ENCODE results near the gene TMEM69.
"Not testable (repeated sequence)": the region's sequence is repeated elsewhere in the genome, so short reads cannot be mapped to it uniquely, and the experiment has no call there.

The TMEM69 gene

GRCh38 chr1:45666836-45667235, 21.1 kb upstream of the TMEM69 start:
- Histone ChIP-seq H3K27ac (ENCODE audit: low read depth, low read length) (no peak overlapping the region), H3K4me1 (ENCODE audit: control insufficient read depth, insufficient read depth, low read length) (peaks cover 4% of the 10 kb centered on the region), H3K9ac (ENCODE audit: low read length) (no peak overlapping the region), H3K4me3 (ENCODE audit: low read length) (no peak overlapping the region), H3K27me3 (ENCODE audit: control insufficient read depth, insufficient read depth, low read length) (no peaks in the 10 kb centered on the region), H3K36me3 (ENCODE audit: control insufficient read depth, insufficient read depth, low read length) (no peaks in the 10 kb centered on the region)

- no peaks in the 10 kb centered on the region for H3K27me3 ChIP-seq (ENCODE audit: control insufficient read depth, insufficient read depth, low read length)
- no peak overlapping the region for H3K4me3 ChIP-seq (ENCODE audit: low read length)
- peaks cover 4% of the 10 kb centered on the region for H3K4me1 ChIP-seq (ENCODE audit: control insufficient read depth, insufficient read depth, low read length)
- no peak overlapping the region for H3K9ac ChIP-seq (ENCODE audit: low read length)
- H3K27ac ChIP-seq (ENCODE audit: low read depth, low read length): no peak overlapping the region
- H3K36me3 ChIP-seq (ENCODE audit: control insufficient read depth, insufficient read depth, low read length): no peaks in the 10 kb centered on the region
Observed at GRCh38 chr1:45667321-45668111, 20.5 kb upstream of the TMEM69 start.

- Histone ChIP-seq H3K9ac (ENCODE audit: low read length) (no peak overlapping the region), H3K36me3 (ENCODE audit: control insufficient read depth, insufficient read depth, low read length) (no peaks in the 10 kb centered on the region), H3K4me1 (ENCODE audit: control insufficient read depth, insufficient read depth, low read length) (peaks cover 4% of the 10 kb centered on the region), H3K27me3 (ENCODE audit: control insufficient read depth, insufficient read depth, low read length) (no peaks in the 10 kb centered on the region), H3K27ac (ENCODE audit: low read depth, low read length) (no peak overlapping the region), H3K4me3 (ENCODE audit: low read length) (no peak overlapping the region)
Observed at GRCh38 chr1:45668526-45668925, 19.5 kb upstream of the TMEM69 start.

GRCh38 chr1:45669379-45669778, 18.6 kb upstream of the TMEM69 start:
- Histone ChIP-seq H3K9ac (ENCODE audit: low read length) (no peak overlapping the region), H3K4me3 (ENCODE audit: low read length) (no peak overlapping the region), H3K36me3 (ENCODE audit: control insufficient read depth, insufficient read depth, low read length) (peaks cover 1% of the 10 kb centered on the region), H3K27me3 (ENCODE audit: control insufficient read depth, insufficient read depth, low read length) (no peaks in the 10 kb centered on the region), H3K4me1 (ENCODE audit: control insufficient read depth, insufficient read depth, low read length) (peaks cover 4% of the 10 kb centered on the region), H3K27ac (ENCODE audit: low read depth, low read length) (no peak overlapping the region)

- no peak overlapping the region for H3K4me3 ChIP-seq (ENCODE audit: low read length)
- no peak overlapping the region for H3K27ac ChIP-seq (ENCODE audit: low read depth, low read length)
- H3K36me3 ChIP-seq (ENCODE audit: control insufficient read depth, insufficient read depth, low read length): peaks cover 5% of the 10 kb centered on the region
- H3K9ac ChIP-seq (ENCODE audit: low read length): no peak overlapping the region
- H3K4me1 ChIP-seq (ENCODE audit: control insufficient read depth, insufficient read depth, low read length): peaks cover 4% of the 10 kb centered on the region
- no peaks in the 10 kb centered on the region for H3K27me3 ChIP-seq (ENCODE audit: control insufficient read depth, insufficient read depth, low read length)
Observed at GRCh38 chr1:45669859-45670655, 17.9 kb upstream of the TMEM69 start.

- Histone ChIP-seq H3K27me3 (ENCODE audit: control insufficient read depth, insufficient read depth, low read length) (no peaks in the 10 kb centered on the region), H3K36me3 (ENCODE audit: control insufficient read depth, insufficient read depth, low read length) (peaks cover 5% of the 10 kb centered on the region), H3K4me1 (ENCODE audit: control insufficient read depth, insufficient read depth, low read length) (peaks cover 7% of the 10 kb centered on the region), H3K4me3 (ENCODE audit: low read length) (no peak overlapping the region), H3K27ac (ENCODE audit: low read depth, low read length) (no peak overlapping the region), H3K9ac (ENCODE audit: low read length) (no peak overlapping the region)
Observed at GRCh38 chr1:45673956-45674355, 14.0 kb upstream of the TMEM69 start.

- Histone ChIP-seq H3K27me3 (ENCODE audit: control insufficient read depth, insufficient read depth, low read length) (no peaks in the 10 kb centered on the region), H3K9ac (ENCODE audit: low read length) (no peak overlapping the region), H3K4me1 (ENCODE audit: control insufficient read depth, insufficient read depth, low read length) (peaks cover 11% of the 10 kb centered on the region), H3K27ac (ENCODE audit: low read depth, low read length) (no peak overlapping the region), H3K4me3 (ENCODE audit: low read length) (no peak overlapping the region), H3K36me3 (ENCODE audit: control insufficient read depth, insufficient read depth, low read length) (peaks cover 5% of the 10 kb centered on the region)
Observed at GRCh38 chr1:45674478-45674877, 13.5 kb upstream of the TMEM69 start.

- H3K27ac ChIP-seq (ENCODE audit: low read depth, low read length); H3K27me3 ChIP-seq (ENCODE audit: control insufficient read depth, insufficient read depth, low read length); H3K4me1 ChIP-seq (ENCODE audit: control insufficient read depth, insufficient read depth, low read length); H3K9ac ChIP-seq (ENCODE audit: low read length); H3K4me3 ChIP-seq (ENCODE audit: low read length); H3K36me3 ChIP-seq (ENCODE audit: control insufficient read depth, insufficient read depth, low read length): not testable (repeated sequence)
Observed at GRCh38 chr1:45676553-45676952, 11.4 kb upstream of the TMEM69 start.

GRCh38 chr1:45677751-45678245, 10.2 kb upstream of the TMEM69 start:
- Histone ChIP-seq H3K4me1 (ENCODE audit: control insufficient read depth, insufficient read depth, low read length) (peaks cover 8% of the 10 kb centered on the region), H3K27ac (ENCODE audit: low read depth, low read length) (no peak overlapping the region), H3K9ac (ENCODE audit: low read length) (no peak overlapping the region), H3K27me3 (ENCODE audit: control insufficient read depth, insufficient read depth, low read length) (no peaks in the 10 kb centered on the region), H3K36me3 (ENCODE audit: control insufficient read depth, insufficient read depth, low read length) (peaks cover 5% of the 10 kb centered on the region), H3K4me3 (ENCODE audit: low read length) (no peak overlapping the region)

- no peak overlapping the region for H3K4me3 ChIP-seq (ENCODE audit: low read length)
- no peak overlapping the region for H3K27ac ChIP-seq (ENCODE audit: low read depth, low read length)
- peaks cover 8% of the 10 kb centered on the region for H3K4me1 ChIP-seq (ENCODE audit: control insufficient read depth, insufficient read depth, low read length)
- H3K36me3 ChIP-seq (ENCODE audit: control insufficient read depth, insufficient read depth, low read length): peaks cover 5% of the 10 kb centered on the region
- no peaks in the 10 kb centered on the region for H3K27me3 ChIP-seq (ENCODE audit: control insufficient read depth, insufficient read depth, low read length)
- H3K9ac ChIP-seq (ENCODE audit: low read length): no peak overlapping the region
Observed at GRCh38 chr1:45678489-45678888, 9.5 kb upstream of the TMEM69 start.

GRCh38 chr1:45679123-45679522, 8.9 kb upstream of the TMEM69 start:
- Histone ChIP-seq H3K4me3 (ENCODE audit: low read length) (no peak overlapping the region), H3K36me3 (ENCODE audit: control insufficient read depth, insufficient read depth, low read length) (peaks cover 5% of the 10 kb centered on the region), H3K27ac (ENCODE audit: low read depth, low read length) (no peak overlapping the region), H3K27me3 (ENCODE audit: control insufficient read depth, insufficient read depth, low read length) (no peaks in the 10 kb centered on the region), H3K4me1 (ENCODE audit: control insufficient read depth, insufficient read depth, low read length) (peaks cover 8% of the 10 kb centered on the region), H3K9ac (ENCODE audit: low read length) (no peak overlapping the region)

GRCh38 chr1:45682942-45683341, 5.0 kb upstream of the TMEM69 start:
- Histone ChIP-seq H3K27ac (ENCODE audit: low read depth, low read length) (no peak overlapping the region), H3K27me3 (ENCODE audit: control insufficient read depth, insufficient read depth, low read length) (no peaks in the 10 kb centered on the region), H3K36me3 (ENCODE audit: control insufficient read depth, insufficient read depth, low read length) (no peaks in the 10 kb centered on the region), H3K4me3 (ENCODE audit: low read length) (no peak overlapping the region), H3K4me1 (ENCODE audit: control insufficient read depth, insufficient read depth, low read length) (peaks cover 8% of the 10 kb centered on the region), H3K9ac (ENCODE audit: low read length) (no peak overlapping the region)
